ENCODE measurements around the gene APC2. TPM values are rescaled to one million over a fixed set of nuclear protein-coding genes. Genes with fewer than 3 reads are reported as not detected.
A peak's percentile ranks its signal among the peaks of the same experiment; 100 is the strongest.
"Not testable (repeated sequence)": the region's sequence is repeated elsewhere in the genome, so short reads cannot be mapped to it uniquely, and the experiment has no call there.

Gene APC2
- total RNA-seq, 1 experiment from 2014 or later = not detected

DNA sequence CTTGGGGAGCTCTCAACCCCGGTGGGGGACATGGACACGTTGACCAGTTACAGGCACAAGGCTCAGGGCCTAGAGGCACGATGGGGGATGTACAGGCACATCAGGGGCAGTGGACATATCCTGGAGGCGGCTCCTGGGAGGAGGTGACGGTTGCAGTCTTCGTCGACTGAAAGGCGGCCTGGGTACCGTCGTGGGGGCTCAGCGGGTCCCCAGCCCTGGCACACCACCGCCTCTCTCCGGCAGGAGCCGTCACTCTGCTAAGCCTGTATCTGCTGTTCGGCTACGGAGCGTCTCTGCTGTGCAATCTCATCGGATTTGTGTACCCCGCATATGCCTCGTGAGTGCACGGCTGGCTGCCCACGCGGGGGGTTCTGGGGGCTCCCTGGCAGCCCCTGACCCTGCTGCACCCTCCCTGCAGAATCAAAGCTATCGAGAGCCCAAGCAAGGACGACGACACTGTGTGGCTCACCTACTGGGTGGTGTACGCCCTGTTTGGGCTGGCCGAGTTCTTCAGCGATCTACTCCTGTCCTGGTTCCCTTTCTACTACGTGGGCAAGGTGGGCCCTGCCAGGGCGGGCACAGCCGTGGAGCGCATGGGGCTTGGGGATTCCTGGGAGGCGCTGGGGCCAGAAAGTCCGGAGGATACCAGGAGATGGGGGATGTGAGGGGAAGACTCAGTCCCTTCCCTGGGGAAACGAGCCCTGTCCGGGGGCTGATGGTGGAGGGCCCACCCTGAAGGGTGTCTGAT, 45.3 kb downstream of the APC2 start:
- no peak for DNase-seq (ENCODE audit: low read depth)

DNA sequence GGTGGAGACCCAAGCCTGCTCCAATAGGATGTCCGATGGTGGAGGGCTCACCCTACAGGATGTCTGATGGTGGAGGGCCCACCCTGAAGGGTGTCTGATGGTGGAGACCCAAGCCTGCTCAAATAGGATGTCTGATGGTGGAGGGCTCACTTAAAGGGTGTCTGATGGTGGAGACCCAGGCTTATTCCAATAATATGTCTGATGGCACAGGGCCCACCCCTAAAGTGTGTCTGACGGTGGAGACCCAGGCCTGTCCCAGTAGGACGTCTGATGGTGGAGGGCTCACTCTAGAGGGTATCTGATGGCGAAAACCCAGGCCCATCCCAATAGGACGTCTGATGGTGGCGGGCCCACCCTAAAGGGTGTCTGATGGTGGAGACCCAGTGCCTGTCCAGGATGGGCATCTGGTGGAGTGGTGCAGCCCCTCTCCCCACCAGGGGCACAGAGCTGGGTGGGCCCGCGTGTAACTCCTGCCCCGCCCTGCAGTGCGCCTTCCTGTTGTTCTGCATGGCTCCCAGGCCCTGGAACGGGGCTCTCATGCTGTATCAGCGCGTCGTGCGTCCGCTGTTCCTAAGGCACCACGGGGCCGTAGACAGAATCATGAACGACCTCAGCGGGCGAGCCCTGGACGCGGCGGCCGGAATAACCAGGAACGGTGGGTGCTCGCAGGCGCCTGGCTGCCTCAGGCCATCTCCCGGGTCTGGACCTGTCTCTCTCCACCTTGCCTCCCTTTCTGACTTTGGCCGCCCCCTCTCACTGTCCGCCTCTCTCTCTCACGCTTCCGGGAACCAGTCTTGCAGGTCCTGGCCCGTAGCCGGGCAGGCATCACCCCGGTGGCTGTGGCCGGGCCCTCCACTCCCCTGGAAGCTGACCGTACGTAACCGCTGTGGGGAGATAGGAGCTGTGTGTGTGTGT, 46.1 kb downstream of the APC2 start:
- no peak for DNase-seq (ENCODE audit: low read depth)

DNA sequence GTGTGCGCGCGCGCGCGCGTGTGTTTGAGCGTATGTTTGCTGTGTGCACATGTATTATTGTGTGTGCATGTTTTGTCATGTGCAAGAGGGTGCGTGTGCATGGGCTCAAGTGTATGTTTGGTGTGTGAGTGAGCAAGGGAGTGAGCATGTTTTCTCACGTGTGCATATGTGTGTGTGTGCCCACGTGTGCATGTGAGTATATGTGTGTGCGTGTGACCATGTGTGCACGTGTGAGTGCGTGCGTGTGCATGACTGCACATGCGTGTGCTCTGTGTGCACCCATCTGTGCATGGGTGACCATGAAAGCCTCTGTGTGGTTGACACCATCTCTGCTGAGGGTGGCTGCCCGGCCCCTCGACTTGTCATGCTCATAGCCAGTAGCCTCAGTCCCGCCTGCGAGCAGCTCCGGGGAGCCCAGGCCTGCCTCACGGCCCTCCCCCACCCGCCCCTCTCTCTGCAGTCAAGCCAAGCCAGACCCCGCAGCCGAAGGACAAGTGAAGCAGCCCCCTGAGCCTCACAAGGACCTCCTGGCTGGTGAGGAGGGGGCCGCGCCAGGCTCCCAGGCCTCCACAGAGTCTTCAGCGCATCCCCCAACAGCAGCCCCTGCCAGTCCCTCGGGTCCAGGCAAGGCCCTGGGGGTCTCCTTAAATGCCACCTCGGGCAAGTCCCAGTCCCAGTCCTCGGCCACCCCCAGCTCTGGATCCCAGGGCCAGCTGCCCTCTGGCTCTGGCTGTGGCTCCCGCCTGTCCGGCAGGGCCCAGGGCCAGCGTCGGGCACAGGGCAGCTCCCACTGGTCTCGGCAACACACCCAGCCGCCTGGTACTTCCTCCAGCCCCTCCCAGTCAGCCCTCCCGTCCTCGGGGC, 47.0 kb downstream of the APC2 start:
- no peak for DNase-seq (ENCODE audit: low read depth)

DNA sequence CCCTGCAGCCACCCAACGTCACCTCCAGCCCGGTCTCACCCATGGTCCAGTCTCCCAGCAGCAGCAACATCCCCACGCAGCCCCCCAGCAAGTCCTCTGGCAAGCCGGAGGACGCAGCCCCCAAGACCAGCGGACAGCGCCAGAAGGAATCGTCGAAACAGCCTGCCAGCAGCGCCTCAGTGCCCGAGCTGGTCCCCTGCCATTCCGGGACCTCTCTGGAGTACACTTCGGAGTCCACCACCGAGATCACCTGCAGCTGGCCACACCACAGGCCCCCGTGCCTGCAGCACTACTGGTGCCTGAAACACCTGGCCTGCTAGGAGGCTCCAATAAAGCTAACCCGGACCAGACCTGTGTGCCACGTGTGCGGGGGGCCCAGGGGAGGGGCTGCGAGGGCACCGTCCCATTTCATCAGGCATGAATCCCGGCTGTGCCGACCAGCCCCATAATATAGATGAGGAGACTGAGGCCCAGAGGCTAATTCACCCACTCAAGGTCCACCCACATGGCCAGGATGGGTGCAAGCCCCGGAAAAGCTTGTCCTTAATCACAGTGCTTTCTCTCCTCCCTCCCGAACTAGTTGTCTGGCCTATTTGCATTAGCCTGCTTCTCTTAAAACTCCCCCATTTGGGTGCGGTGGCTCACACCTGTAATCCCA, 47.8 kb downstream of the APC2 start:
- DNase-seq (ENCODE audit: low read depth) = no peak

DNA sequence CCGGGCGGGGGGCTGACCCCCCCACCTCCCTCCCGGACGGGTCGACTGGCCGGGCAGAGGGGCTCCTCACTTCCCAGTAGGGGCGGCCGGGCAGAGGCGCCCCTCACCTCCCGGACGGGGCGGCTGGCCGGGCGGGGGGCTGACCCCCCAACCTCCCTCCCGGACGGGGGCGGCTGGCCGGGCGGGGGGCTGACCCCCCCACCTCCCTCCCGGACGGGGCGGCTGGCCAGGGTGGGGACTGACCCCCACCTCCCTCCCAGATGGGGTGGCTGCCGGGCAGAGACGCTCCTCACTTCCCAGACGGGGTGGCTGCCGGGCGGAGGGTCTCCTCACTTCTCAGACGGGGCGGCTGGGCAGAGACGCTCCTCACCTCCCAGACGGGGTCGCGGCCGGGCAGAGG, 49.3 kb downstream of the APC2 start:
- not testable (repeated sequence) for DNase-seq (ENCODE audit: low read depth)

DNA sequence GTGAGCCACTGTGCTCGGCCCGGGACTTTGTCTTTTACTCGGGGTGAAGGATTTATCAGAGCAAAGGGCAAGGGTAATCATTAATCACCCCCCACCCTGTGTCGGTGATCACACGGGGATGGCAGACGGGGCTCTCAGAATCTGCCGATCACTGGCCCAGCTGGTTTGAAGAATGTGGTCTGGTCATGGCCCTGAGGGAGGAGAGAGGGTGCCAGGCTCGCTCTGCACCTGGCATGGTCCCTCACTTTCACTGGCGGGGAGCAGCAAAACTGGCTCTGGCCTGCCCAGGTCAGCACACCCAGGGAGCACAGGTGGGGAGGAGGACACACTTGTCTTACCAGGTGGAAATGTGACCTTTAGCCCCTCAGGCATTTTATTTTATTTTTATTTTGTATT, 51.3 kb downstream of the APC2 start:
- no peak for DNase-seq (ENCODE audit: low read depth)

DNA sequence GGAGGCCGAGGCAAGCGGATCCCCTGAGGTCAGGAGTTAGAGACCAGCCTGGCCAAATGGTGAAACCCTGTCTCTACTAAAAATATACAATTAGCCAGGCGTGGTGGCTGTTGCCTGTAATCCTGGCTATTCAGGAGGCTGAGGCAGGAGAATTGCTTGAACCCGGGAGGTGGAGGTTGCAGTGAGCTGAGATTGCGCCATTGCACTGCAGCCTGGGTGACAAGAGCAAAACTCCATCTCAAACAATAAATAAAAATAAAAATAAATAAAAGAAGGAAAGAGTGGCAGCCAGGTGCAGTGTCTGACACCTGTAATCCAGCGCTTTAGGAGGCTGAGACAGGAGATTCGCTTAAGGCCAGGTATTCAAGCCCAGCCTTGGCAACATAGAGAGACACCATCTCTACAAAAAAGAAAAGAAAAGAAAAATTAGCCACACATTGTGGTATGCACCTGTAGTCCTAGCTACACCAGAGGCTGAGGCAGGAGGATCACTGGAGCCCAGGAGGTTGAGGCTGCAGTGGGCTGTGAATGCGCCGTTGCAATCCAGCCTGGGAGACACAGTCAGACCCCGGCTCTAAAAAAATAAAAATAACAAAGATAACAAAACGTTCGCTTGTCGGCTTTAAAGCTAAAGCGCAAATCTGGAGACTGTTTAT, 52.6 kb downstream of the APC2 start:
- DNase-seq (ENCODE audit: low read depth) = no peak

DNA sequence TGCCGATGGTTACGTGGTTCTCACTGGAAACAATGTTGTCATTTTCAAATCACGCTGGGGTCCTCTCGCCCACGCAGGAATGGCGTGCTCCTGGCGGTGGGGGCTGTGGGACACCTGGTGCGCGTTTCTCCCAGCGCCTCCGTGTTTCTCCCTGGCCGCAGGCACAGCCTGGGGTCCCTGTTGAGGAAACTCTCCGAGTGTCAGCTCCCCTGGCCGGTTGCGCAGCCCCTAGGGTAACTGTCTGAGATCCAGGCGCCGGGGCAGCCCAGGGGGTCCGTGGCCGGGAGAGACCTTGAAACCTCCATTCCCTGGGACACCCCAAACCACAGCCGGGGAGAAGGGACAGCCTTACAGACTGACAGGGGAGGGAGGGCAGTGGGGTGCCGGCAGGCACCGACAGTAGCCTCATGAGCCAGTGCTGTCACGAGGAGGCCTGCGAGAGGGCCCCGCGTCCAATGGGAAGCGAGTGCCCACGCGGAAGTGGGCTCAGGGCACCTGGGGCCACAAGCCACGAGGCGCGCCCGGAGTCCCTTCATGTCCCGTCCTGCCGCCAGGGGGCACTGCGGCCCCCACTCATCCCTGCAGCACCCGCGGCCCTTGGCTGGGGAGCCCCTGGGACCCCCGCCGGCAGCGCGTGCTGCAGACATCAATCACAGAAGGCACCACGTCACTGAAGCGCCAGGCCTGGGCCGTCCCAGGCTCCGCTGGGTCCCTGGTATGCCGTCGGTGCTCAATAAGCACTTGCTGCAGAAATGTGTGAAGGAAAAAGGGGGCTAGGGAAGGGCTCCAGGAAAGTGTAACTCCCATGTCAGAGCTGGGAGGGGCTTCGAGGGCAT, 53.4 kb downstream of the APC2 start:
- peak; percentile 13 for DNase-seq (ENCODE audit: low read depth)

DNA sequence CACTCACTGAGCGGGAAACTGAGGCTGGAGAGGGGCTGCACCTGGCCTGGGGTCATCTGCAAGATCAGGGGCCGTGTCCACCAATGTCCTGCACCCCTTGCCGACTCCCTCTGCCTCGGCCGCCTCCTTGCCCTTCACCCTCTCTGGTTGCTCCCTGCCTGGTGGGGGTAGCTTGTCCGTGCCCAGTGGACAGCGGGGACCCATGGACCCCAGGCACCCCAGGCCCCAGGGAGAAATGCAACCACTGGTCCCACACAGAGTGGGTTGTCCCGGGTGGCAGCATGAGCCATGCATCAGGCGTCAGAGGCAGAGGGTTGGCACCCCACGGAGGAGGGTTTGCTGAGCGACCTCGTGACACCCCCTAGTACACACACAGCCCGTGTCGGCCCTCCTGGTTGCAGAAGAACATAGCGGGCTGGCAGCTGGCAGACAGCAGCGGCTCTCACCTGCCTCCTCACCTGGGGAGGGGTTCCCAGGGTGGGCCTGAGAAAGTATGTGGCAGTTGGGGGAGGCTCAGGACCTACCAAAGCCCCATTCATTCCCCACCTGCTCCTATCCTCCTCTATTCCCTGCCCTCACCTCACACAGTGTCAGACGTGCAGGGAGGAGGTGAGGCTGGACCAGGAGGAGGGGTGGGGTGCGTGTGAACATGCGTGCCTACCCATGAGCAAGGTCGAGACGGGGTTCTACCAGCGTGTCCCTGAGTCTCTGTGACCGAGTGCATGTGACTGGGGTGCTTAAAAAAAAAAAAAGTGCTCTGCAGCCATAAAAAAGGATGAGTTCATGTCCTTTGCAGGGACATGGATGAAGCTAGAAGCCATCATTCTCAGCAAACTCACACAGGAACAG, 54.2 kb downstream of the APC2 start:
- DNase-seq (ENCODE audit: low read depth) = no peak

DNA sequence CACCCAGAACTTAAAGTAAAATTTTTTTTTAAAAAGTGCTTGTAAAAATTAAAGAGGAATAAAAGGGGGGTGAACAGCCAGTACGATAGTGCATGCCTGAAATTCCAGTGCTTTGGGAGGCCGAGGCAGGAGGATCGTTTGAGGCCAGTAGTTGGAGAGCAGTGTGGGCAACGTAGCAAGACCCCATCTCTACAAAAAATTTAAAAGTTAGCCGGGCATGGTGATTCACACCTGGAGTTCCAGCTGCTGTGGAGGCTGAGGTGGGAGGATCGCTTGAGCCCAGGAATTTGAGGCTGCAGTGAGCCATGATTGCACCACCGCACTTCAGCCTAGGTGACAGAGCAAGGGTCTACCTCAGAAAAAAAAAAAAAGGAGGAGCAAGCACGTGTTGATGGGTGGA, 55.1 kb downstream of the APC2 start:
- no peak for DNase-seq (ENCODE audit: low read depth)

DNA sequence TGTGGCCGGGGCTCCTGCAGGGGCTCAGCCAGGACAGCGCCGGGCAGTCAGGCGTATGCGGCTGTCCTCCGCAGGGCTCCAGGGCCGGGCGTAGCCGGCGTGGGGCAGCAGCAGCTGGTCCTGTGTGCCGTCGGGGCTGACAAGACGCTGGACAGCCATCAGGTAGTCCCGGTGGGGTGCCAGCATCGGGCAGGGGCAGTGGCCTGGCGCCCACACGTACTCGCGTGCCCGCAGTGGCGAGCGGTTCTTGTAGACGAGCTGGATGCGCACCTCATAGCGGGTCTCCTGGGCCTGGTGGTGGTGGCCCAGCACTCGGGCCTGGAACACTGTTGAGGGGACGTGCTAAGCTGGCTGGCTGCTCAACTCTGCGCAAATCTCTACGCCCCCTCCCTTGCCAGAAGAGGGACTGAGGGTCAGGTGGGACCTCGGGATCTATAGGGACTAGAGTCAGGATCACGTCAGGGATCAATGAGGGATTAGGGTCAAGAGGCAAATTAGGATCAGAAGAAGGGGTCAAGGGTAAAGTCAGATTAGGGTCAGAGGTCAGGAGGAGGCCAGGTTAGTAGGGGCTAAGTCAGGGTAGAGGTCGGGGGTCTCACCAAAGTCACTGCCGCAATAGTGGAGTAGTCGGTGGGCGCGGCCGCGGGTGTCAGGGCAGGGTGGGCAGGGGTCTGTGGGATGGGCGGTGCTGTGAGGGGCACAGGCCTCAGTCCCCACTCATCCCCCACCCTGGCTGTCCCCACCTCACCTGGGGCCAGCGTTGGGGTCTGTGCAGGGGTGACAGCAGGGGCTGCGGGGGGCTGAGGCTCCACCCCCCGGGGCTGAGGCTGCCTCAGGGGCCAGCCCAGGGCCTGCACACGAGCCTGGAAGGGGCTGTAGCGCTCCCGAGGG, 56.3 kb downstream of the APC2 start:
- no peak for DNase-seq (ENCODE audit: low read depth)

DNA sequence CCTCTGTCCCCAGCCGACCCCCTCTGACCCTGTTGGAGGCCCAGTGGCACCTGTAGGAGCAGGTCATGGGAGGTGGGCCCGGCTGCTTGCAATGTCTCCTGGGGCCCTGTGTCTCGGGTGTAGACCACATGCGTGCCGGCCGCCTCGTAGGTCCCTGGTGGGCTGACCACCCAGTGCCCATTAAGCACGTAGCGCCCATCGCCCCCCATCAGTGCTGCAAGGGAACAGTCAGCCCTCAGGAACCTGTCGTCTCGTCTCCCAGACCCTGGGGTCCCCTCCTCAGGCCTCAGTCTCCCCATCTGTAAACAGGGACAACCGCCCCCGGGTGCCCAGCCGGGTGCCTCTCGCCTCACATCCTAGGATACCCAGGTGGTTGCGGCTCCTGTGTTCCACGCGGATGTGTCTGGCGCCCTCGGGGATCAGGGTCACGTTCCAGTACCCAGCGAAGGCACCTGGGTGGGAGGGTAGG, 57.3 kb downstream of the APC2 start:
- DNase-seq (ENCODE audit: low read depth) = no peak

DNA sequence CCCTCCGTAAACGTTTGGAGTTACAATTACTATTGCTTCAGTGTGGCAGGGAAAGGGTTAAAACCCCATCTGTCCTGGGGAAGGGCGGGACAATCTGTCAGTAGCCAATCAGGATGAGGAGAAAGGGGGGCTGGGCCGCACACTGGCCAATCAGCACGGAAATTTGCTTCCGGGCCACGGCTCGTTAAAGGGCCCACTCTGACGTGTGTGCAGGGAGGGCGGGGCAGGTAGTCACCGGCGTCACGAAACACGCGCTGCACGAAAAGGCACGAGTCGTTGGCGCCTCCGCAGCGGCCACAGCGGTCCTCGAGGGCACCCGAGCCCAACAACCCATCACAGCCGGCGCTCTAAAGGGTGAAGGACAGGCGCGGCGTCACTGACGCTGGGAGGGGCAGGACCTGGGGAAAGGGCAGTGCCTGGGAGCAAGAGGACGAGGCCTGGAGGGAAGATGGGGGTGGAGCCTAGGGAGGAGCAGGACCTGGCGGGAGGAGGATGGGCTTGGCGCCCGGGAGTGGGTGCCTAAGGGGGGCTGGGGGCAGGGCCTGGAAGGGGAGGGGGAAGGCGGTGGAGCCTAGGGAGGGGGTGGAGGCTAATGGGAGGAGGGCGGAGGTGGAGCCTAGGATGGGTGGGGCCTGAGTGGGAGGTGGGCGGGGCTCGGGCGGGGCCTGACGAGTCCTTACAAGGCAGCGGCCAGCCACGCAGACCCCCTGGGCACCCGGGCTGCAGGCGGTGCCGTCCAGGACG, 58.0 kb downstream of the APC2 start:
- DNase-seq (ENCODE audit: low read depth) = peak; percentile 93

DNA sequence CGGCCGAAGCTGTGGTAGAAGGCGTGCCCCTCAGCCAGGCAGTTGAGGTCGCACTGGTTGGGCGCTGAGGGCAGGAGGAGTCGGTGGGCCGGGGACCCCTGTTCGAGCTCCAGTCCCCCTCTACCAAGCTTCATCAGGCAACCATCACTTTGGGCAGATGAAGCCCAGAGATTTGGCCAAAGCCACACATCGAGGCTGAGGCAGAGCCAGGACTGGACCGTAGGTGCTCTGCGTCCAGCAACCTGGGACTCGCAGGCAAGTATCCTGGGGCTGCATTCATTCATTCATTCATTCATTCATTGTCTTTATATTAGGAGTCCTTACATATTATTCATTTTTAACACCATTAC, 58.6 kb downstream of the APC2 start:
- DNase-seq (ENCODE audit: low read depth) = no peak

DNA sequence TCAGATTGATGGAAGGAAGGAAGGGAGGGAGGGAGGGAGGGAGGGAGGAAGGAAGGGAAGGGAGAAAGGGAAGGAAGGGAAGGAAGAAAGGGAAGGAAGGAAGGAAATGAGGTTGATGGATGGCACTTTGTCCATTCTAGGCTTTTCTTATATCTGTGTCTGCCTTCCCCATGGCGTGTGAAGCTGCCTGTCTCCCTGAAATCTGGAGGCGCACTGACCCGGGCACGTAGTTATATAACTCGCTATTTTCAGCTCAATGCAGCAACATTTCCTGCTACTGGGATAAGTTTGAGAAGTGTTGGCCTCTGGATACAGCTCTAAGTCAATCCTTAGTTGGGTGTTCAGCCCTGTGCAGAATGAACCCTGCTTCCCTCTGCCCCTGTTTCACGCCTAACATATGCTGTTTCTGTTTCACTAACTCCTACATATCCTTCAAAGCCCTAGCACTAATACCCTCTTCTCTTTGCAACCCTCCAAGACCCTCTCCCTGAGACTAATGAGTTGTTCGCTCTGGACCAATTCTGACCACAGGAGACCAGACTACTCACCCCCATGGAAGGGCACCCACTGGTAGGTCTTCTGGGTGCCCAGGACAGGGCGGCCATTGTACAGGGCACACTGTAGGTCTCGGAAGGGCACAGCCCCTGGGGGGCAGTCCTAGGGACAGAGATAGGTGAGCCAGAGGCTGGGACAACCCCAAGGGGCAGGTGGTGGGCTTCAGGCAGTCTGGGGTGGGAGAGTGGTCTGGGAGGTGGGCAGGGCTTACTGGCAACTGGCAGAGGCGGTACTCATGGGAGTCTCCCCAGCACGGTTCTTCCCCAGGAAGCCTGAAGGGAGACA, 59.9 kb downstream of the APC2 start:
- no peak for DNase-seq (ENCODE audit: low read depth)

DNA sequence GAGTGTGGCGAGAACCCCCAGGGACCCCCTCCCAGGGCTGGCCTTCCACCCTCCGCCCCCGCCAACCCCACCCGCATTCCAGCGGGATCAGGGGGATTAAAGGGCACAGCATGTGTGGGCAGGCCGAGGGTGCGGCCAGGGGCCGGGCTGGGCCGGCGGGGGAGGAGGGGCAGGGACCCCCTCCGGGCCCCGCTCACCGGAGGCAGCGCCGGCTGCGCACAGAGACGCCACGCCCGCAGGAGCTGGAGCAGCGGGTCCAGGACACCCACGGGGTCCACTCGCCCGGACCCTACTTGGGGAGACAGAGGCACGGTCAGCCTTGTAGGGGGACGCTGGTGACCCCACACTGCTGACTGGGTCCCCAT, 60.5 kb downstream of the APC2 start:
- no peak for DNase-seq (ENCODE audit: low read depth)

DNA sequence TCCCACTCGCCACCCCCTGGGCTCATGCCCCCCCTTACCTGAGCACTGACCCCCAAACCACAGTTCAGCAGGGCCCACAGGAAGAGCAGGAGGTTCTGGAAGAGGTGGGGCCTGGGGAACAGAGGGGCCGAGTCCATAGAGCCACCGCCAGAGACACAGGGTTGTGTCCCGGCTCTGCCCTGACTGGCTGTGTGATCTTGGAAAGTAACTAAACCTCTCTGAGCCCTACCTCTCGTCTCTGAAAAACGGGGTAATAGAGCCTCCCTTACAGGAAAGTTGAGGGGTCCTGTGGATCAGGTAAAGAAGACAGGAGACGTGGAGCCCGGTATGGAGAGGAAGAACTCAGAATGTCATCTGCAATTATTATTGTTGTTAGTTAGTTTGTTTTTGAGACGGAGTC, 60.9 kb downstream of the APC2 start:
- no peak for DNase-seq (ENCODE audit: low read depth)
